ENCODE measurements around the gene RAB6A. TPM values are rescaled to one million over a fixed set of nuclear protein-coding genes. Genes with fewer than 3 reads are reported as not detected.

RAB6A gene
- total and polyA plus RNA-seq, 2 of the 8 experiments (the other 6 are each of a cell fraction or from before 2014, with no cell fraction given) = 24.4 to 88.6 TPM

DNA sequence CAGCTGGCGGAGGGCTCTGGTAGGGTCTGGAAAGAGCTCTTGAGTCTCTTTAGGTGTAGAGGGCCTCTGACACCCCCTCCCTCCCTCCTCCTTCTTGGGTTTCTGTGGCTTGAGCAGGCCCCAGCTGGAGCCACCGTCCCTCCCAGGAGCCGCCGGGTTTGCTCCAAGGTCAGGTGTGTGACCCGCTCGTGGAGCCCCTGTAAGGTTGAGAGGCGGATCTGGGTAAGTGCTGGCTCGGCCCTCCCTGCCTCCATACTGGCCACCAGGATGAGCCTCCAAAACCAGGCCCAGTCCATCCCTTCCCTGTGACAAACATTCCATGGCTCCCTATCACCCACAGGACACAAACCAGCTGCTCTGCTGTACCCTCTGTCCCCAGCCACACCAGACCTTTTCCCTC lies 105.2 kb downstream of the RAB6A start:
- WGBS, 2 experiments (ENCODE audit: extremely low coverage in 1 of 2, insufficient coverage in 1 of 2, insufficient read length in 1 of 2, insufficient replicate concordance in 2 of 2, low coverage in 1 of 2, low lambda C conversion rate in 2 of 2, missing lambda C conversion rate in 1 of 2) = 90% methylated on average over 8 of the region's 8 CpGs; no CpG with 5 or more reads in 1 of the 2 experiments
- no peak overlapping the region for H2AK5ac ChIP-seq (ENCODE audit: low read depth, low read length)
- H4K5ac ChIP-seq (ENCODE audit: insufficient read length, low read depth, low read length) = no peak overlapping the region
- H3K23me2 ChIP-seq (ENCODE audit: low read depth, low read length) = peaks cover 1% of the 10 kb centered on the region; the same call in 1 of the 2 replicates
- H3K79me2 ChIP-seq (ENCODE audit: control insufficient read depth in 1 of 2, insufficient read depth in 2 of 2, low read length in 2 of 2) = no peaks in the 10 kb centered on the region
- H2BK15ac ChIP-seq (ENCODE audit: low read length) = no peak overlapping the region
- H3K23ac ChIP-seq (ENCODE audit: insufficient read length) = no peak overlapping the region
- no peak overlapping the region for H3K4ac ChIP-seq (replicated peaks; ENCODE audit: insufficient read length, low read depth, low read length)
- no peak overlapping the region for H4K8ac ChIP-seq (ENCODE audit: extremely low read depth, insufficient read depth, low read length)
- H4K91ac ChIP-seq (replicated peaks; ENCODE audit: insufficient read length, low read length) = no peak overlapping the region
- no peak overlapping the region for H3K4me2 ChIP-seq (ENCODE audit: insufficient read depth in 1 of 2, low read depth in 2 of 2, low read length in 2 of 2)
- H2BK5ac ChIP-seq (ENCODE audit: low read depth, low read length) = no peak overlapping the region
- no peaks in the 10 kb centered on the region; a peak in 2 of 8 replicates for H3K36me3 ChIP-seq (ENCODE audit: control insufficient read depth in 2 of 4, insufficient read depth in 4 of 4, low read length in 3 of 4)
- no peak overlapping the region for H3K27ac ChIP-seq (ENCODE audit: low read depth, low read length)
- H3K56ac ChIP-seq (replicated peaks; ENCODE audit: insufficient read length, low read depth, low read length) = no peak overlapping the region
- ChIA-PET POLR2A (ENCODE audit: partially characterized antibody) (interaction anchor here (1.1 to 2.0 kb wide), 2 partner anchors 9 to 10 kb away, joined by 3 to 5 read pairs; partner anchors contain the start of gene PLEKHB1), CTCF (ENCODE audit: partially characterized antibody) (interaction anchor here (30.1 kb wide), 1 partner anchor 20 kb away, joined by 653 read pairs; the partner anchor contains the start of gene PLEKHB1)
- H3K9ac ChIP-seq (replicated peaks in 1 of 4; ENCODE audit: extremely low read depth in 1 of 4, low read depth in 3 of 4, low read length in 3 of 4) = no peak overlapping the region
- H3K14ac ChIP-seq (ENCODE audit: insufficient read length) = no peak overlapping the region
- peaks cover under 1 to 10% (median 6%) of the 10 kb centered on the region in 4 experiments for H3K4me1 ChIP-seq (replicated peaks in 1 of 4; ENCODE audit: control insufficient read depth in 3 of 4, insufficient read depth in 4 of 4, low read length in 3 of 4)
- H3K9me3 ChIP-seq (ENCODE audit: insufficient read depth in 2 of 2, low read depth in 1 of 2, low read length in 1 of 2) = no peaks in the 10 kb centered on the region
- no peaks in the 10 kb centered on the region for H3K79me1 ChIP-seq (ENCODE audit: low read depth, low read length)
- no peak overlapping the region for H2BK120ac ChIP-seq (replicated peaks; ENCODE audit: low read depth, low read length)
- H3K27me3 ChIP-seq (replicated peaks in 1 of 4; ENCODE audit: control insufficient read depth in 3 of 4, extremely low read depth in 1 of 4, insufficient read depth in 3 of 4, low read length in 3 of 4) = peaks cover 0 to 7% (median 6%) of the 10 kb centered on the region in 4 experiments; a peak in 4 of 7 replicates
- no peak overlapping the region for H3K4me3 ChIP-seq (ENCODE audit: extremely low read depth in 1 of 4, insufficient read depth in 2 of 4, low read depth in 3 of 4, low read length in 4 of 4)
- H3K18ac ChIP-seq (ENCODE audit: extremely low read depth, low read length) = no peak overlapping the region
- H4K20me1 ChIP-seq (replicated peaks in 1 of 2; ENCODE audit: control insufficient read depth in 1 of 2, insufficient read depth in 2 of 2, low read length in 2 of 2) = no peaks in the 10 kb centered on the region
- H2AFZ ChIP-seq (ENCODE audit: low read length) = no peak overlapping the region
- no peak overlapping the region for H2BK20ac ChIP-seq (ENCODE audit: low read length)
- FAIRE-seq (no peak), DNase-seq (ENCODE audit: low read depth in 1 of 2, low spot score in 2 of 2) (no peak)
- no peak overlapping the region for H2BK12ac ChIP-seq (ENCODE audit: low read depth, low read length)
- TF ChIP-seq, protein P1, sequence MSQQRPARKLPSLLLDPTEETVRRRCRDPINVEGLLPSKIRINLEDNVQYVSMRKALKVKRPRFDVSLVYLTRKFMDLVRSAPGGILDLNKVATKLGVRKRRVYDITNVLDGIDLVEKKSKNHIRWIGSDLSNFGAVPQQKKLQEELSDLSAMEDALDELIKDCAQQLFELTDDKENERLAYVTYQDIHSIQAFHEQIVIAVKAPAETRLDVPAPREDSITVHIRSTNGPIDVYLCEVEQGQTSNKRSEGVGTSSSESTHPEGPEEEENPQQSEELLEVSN (IDR thresholded peaks at IDR 0.05) = no peak
- no peak for TF ChIP-seq PHF8 (conservative IDR thresholded peaks at IDR 0.05; ENCODE audit: low read depth, low read length)
- no peak for TF ChIP-seq RBBP5 (IDR thresholded peaks at IDR 0.05; ENCODE audit: borderline replicate concordance, low read depth, low read length)
- no peak for TF ChIP-seq SIX5 (IDR thresholded peaks at IDR 0.05; ENCODE audit: low read depth, low read length)
- no peak for TF ChIP-seq TEAD4 (IDR thresholded peaks at IDR 0.05; ENCODE audit: low read depth, low read length)
- TF ChIP-seq HDAC2 (IDR thresholded peaks at IDR 0.05; ENCODE audit: borderline replicate concordance in 1 of 2, low read depth in 2 of 2, low read length in 2 of 2) = no peak
- no peak for TF ChIP-seq GTF2F1 (IDR thresholded peaks at IDR 0.05; ENCODE audit: borderline replicate concordance, low read depth, low read length)
- no peak for TF ChIP-seq ZNF274 (IDR thresholded peaks at IDR 0.05; ENCODE audit: borderline replicate concordance, extremely low read depth, low read length)
- TF ChIP-seq RFX5 (IDR thresholded peaks at IDR 0.05; ENCODE audit: borderline replicate concordance, low read depth, low read length) = no peak
- no peak for TF ChIP-seq HDAC6 (IDR thresholded peaks at IDR 0.05; ENCODE audit: low read depth, low read length)
- no peak for TF ChIP-seq RXRA (IDR thresholded peaks at IDR 0.05; ENCODE audit: insufficient read depth, low read depth, low read length)
- TF ChIP-seq SP2 (IDR thresholded peaks at IDR 0.05; ENCODE audit: low read length) = no peak
- no peak for TF ChIP-seq KDM4A (IDR thresholded peaks at IDR 0.05; ENCODE audit: low read depth, low read length, severe bottlenecking)

Data from H1 (cell line).